Esophagus muscularis mucosa (tissue), 4 donors: ENCODE measurements around the gene XPA. TPM values are rescaled to one million over a fixed set of nuclear protein-coding genes. Genes with fewer than 3 reads are reported as not detected.

Experiments
- DNase-seq: peaks from one replicate; pipeline ENCODE4 v3.0.0-alpha.2; 2017; ENCODE audit errors: extremely low spot score
- H3K27ac ChIP-seq, 4 donors: fragments of 200-600 bp; sonication (generic); replicated peaks in 1 of 4; 1 replicate in 3 of 4; 2 replicates in 1 of 4; pipeline ENCODE4 v1.5.1; 2016 to 2019; ENCODE audit warnings: mild to moderate bottlenecking in 1 of 4
- H3K27me3 ChIP-seq, 4 donors: fragments of 200-600 bp; sonication (generic); one replicate each; pipeline versions ENCODE4 v1.5.1 to v1.6.0; 2016 to 2019
- H3K36me3 ChIP-seq, 4 donors: fragments of 200-600 bp; sonication (generic); one replicate each; pipeline ENCODE4 v1.5.1; 2016 to 2019
- H3K4me1 ChIP-seq, 4 donors: fragments of 200-600 bp; sonication (generic); one replicate each; pipeline ENCODE4 v1.5.1; 2016 to 2019
- H3K4me3 ChIP-seq, 4 donors: fragments of 200-600 bp; sonication (generic); 1 replicate in 2 of 4; 2 replicates in 2 of 4; pipeline ENCODE4 v1.5.1; 2016 to 2019; ENCODE audit warnings: mild to moderate bottlenecking in 4 of 4, moderate library complexity in 1 of 4
- H3K9me3 ChIP-seq, 4 donors: fragments of 200-600 bp; sonication (generic); 1 replicate in 3 of 4; 2 replicates in 1 of 4; pipeline ENCODE4 v1.5.1; 2016 to 2019
- EP300 ChIP-seq: sonication (generic); formaldehyde crosslinking; IDR thresholded peaks from one replicate; pipeline ENCODE4 v1.6.1; 2017; ENCODE audit warnings: antibody characterized with exemption
- POLR2A ChIP-seq: fragments of 450-650 bp; IDR thresholded peaks from one replicate; pipeline ENCODE4 v1.6.1; 2017; ENCODE audit warnings: antibody characterized with exemption, moderate library complexity, mild to moderate bottlenecking, low read depth
- POLR2AphosphoS5 ChIP-seq, 2 donors: sonication (generic); formaldehyde crosslinking; IDR thresholded peaks; one replicate each; pipeline ENCODE4 v1.6.1; 2017; ENCODE audit warnings: antibody characterized with exemption in 2 of 2
- WGBS: methylation state at CpG from one replicate; pipeline ENCODE4 v1.1.5; 2018; 5-methylcytosine and 5-hydroxymethylcytosine counted together
- intact Hi-C: fragments of 100-400 bp; cut with DNase I; formaldehyde crosslinking; loops from one replicate; pipeline ENCODE4 v1.15.1; 2023
- total RNA-seq, 4 donors: library from RNA; depleted of rRNA; stranded (reverse); fragments of >200 nt; gene quantifications; one replicate each; pipeline versions ENCODE4 v1.1.0 to v1.2.1, GENCODE V29; 2016
- TF ChIP-seq, protein P1 (sequence below), 3 experiments: fragments of 200-600 bp in 2 of 3; fragments of 450-650 bp in 1 of 3; sonication (generic) in 2 of 3; IDR thresholded peaks; one replicate each; pipeline ENCODE4 v1.5.1; 2017 to 2019; ENCODE audit warnings: antibody characterized with exemption in 3 of 3, mild to moderate bottlenecking in 2 of 3, moderate library complexity in 1 of 3

Gene XPA
- total RNA-seq, 4 donors from 2014 or later: 21.2 to 27.1 (median 22.9) TPM

DNA sequence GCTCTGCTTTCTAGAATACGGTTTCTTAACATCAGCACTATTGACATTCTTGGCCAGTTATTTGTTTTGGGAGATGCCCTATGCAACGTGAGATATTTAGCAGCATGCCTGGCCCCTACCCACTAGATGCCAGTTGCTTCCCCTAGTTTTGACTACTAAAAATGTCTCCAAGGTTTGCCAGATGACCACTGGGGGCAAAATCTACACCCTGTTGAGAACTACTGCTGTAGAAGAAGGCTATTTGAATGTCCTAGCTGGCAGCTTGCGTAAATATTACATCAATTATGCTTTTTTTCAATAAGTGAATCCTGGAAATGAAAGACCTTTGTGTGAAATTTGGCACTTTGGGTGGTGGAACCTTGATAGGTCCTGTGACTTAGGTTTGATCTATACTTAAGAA, 58.5 kb downstream of the XPA start:
- H3K4me1 ChIP-seq: peaks cover 37 to 52% (median 47%) of the 10 kb centered on the region in 4 donors
- H3K36me3 ChIP-seq: peaks cover 2 to 30% (median 14%) of the 10 kb centered on the region in 4 donors
- TF ChIP-seq, protein P1, sequence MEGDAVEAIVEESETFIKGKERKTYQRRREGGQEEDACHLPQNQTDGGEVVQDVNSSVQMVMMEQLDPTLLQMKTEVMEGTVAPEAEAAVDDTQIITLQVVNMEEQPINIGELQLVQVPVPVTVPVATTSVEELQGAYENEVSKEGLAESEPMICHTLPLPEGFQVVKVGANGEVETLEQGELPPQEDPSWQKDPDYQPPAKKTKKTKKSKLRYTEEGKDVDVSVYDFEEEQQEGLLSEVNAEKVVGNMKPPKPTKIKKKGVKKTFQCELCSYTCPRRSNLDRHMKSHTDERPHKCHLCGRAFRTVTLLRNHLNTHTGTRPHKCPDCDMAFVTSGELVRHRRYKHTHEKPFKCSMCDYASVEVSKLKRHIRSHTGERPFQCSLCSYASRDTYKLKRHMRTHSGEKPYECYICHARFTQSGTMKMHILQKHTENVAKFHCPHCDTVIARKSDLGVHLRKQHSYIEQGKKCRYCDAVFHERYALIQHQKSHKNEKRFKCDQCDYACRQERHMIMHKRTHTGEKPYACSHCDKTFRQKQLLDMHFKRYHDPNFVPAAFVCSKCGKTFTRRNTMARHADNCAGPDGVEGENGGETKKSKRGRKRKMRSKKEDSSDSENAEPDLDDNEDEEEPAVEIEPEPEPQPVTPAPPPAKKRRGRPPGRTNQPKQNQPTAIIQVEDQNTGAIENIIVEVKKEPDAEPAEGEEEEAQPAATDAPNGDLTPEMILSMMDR (IDR thresholded peaks at IDR 0.05): no peak
- no peak for TF ChIP-seq EP300
- no peak for TF ChIP-seq POLR2A
- TF ChIP-seq POLR2AphosphoS5 (IDR thresholded peaks at IDR 0.05): no peak
- H3K27me3 ChIP-seq: no peaks in the 10 kb centered on the region
- no peak for DNase-seq
- H3K4me3 ChIP-seq: no peak overlapping the region
- no peaks in the 10 kb centered on the region for H3K9me3 ChIP-seq
- H3K27ac ChIP-seq: no peak overlapping the region
- WGBS: 73% methylated on average over 3 of the region's 3 CpGs
- intact Hi-C loops: no loop called here

DNA sequence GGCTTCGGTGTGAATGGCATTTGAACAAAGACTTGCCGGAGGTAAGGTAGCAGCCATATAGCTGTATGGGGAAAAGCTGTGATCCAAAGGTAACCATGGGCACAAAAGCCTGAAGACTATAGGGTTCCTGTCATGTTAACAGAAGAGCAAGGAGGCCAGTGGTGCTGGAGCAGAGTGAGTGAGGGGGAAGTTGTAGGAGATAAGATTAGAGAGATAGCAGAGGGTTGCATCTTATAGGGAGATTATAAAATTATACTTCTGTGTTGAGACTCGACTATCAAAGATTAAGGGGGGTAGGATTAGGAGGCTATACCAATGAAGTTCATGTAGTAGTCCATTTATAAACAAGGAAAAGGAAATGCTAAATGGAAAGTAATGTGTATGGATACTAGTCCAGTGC, 60.2 kb downstream of the XPA start:
- Histone ChIP-seq H3K9me3 (no peaks in the 10 kb centered on the region), H3K27ac (no peak overlapping the region), H3K36me3 (peaks cover 0 to 12% (median 4%) of the 10 kb centered on the region in 4 donors), H3K4me3 (no peak overlapping the region), H3K4me1 (peaks cover 41 to 56% (median 52%) of the 10 kb centered on the region in 4 donors), H3K27me3 (no peaks in the 10 kb centered on the region)
- intact Hi-C loops: no loop called here
- no peak for DNase-seq
- no peak for TF ChIP-seq POLR2AphosphoS5 (IDR thresholded peaks at IDR 0.05)
- WGBS: 87% methylated on average over 3 of the region's 3 CpGs

DNA sequence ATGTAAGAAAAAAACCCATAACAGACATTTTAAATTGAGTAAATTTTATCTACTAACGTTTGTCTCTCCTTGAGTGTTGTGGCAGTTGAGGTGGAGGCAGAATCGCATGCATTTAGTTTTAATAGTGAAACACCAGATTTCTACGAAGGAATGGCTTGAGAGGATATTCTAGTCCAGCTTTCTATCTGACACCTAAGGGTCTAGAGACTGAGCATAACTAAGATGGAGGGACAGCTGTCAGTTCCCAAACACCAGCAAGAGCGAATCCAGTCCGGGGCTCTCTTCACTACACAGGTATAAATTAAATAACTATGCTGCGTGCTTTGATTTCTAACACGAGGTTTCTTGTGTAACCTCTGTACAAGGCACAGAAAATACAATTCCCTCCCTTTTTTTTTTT, 62.1 kb downstream of the XPA start:
- intact Hi-C loops: no loop called here
- H3K27ac ChIP-seq: peak overlapping the region; percentile 92 to 98 (median 96)
- no peaks in the 10 kb centered on the region for H3K9me3 ChIP-seq
- no peaks in the 10 kb centered on the region for H3K36me3 ChIP-seq
- no peak for DNase-seq
- no peaks in the 10 kb centered on the region for H3K27me3 ChIP-seq
- H3K4me1 ChIP-seq: peaks cover 47 to 68% (median 62%) of the 10 kb centered on the region in 4 donors
- TF ChIP-seq, protein P1 (IDR thresholded peaks at IDR 0.05): no peak
- TF ChIP-seq EP300 (no peak), POLR2AphosphoS5 (IDR thresholded peaks at IDR 0.05) (no peak), POLR2A (no peak)
- peak overlapping the region in 2 of 4 donors; percentile 72 to 86 for H3K4me3 ChIP-seq
- 77% methylated on average over 7 of the region's 7 CpGs for WGBS

DNA sequence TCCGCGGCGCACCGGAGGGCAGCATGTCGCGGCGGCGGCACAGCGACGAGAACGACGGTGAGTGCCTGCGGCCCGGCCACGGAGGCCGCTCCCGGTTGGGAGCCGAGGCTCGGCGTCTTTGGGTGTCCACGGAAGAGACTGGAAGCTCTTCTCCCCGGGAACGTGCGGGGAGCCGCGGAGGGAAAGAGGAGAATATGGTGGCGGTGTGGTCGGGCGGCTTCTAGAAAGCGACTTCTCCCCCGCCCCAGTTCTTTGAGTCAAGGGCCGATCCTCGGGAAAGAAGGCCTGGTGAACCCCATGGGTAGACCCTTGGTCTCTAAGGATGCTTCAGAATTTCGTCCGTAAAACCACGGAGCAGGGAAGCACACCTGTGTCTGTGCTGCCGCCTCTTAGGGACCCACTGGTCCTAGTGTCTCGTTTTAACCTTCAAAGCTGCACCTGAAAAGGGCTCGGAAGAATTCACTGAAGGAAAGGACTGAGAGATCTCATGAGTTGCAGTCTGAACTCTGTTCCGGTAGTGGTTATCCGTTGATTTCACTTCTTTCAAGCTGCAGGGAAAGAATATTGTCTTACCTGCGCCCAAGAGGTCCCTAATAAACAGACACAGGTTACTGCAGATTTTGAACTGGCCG, 63.2 kb downstream of the XPA start:
- intact Hi-C loops: no loop called here
- TF ChIP-seq, protein P1 (IDR thresholded peaks at IDR 0.05): no peak
- TF ChIP-seq POLR2A: peak; percentile 28
- whole genome bisulfite sequencing: under 1% methylated on average over 41 of the region's 43 CpGs

DNA sequence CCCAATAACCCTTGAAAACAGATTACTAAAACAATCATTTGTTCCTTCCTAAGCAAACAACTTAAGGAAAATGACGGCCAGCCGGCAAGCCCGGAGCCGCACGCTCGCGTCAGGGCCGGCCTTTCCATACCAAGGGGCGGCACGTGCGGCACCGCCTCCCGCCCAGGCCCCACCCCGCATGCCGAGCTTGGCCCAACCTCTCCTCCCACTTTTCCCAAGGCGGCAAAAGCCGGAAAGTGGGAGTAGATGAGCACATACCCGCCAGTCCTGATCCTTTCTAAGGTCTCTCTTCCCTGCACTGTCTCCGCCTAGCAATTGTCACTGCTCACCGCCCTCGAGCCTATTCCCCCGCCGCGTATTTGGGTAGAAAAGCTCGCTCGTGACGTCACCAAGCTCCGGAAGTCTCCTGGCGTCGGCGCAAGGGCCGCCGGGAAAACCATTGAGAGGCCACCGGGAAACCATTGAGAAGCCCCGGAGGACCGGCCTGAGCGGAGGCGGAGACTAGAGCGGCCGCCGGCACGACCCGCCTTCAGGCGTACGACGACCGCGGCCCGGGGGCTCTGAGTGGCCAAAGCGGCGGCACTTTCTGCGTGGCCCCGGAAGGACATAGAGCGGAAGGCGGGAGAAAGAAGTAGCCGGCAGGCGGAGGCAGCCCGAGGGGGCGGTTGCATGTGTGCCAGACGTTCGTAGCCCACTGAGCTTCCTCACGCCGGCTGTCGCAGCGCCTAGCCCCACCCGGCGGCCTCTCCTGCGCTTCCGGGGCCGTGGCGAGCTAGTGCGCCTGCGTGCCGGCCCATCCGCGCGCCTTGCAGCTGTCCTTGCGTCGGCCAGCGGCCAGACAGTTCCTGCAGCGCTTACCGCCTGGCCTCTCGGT, 63.9 kb downstream of the XPA start, which contains the start of the genes NCBP1 and TSTD2:
Gene NCBP1 (plus strand): TSS at position 837 of the 874 bp plus-strand sequence. CDS start 61 bp downstream, outside the sequence.
Gene TSTD2 (minus strand): TSS at position 384 of the 874 bp plus-strand sequence. CDS start 5,806 bp downstream, outside the sequence.
- WGBS: 0% methylated on average over 36 of the region's 83 CpGs
- Histone ChIP-seq H3K9me3 (no peaks in the 10 kb centered on the region), H3K4me1 (peaks cover 42 to 73% (median 66%) of the 10 kb centered on the region in 4 donors), H3K27me3 (no peaks in the 10 kb centered on the region), H3K4me3 (peak within 1 kb of the TSS; percentile 72 to 95 (median 88)), H3K36me3 (no peaks in the 10 kb centered on the region), H3K27ac (peak within 1 kb of the TSS; percentile 92 to 98 (median 96))
- TF ChIP-seq POLR2A (peak; percentile 68), EP300 (no peak), POLR2AphosphoS5 (IDR thresholded peaks at IDR 0.05) (peak; percentile 85 to 95)
- TF ChIP-seq, protein P1 (IDR thresholded peaks at IDR 0.05): no peak
- intact Hi-C loops: no loop called here
- peak; percentile 99 for DNase-seq

More for the DNA sequence above, 63.2 kb downstream of the XPA start:
- Histone ChIP-seq H3K9me3 (no peaks in the 10 kb centered on the region), H3K27ac (peak overlapping the region; percentile 92 to 98 (median 96)), H3K36me3 (no peaks in the 10 kb centered on the region), H3K4me3 (peak overlapping the region; percentile 72 to 95 (median 88)), H3K27me3 (no peaks in the 10 kb centered on the region), H3K4me1 (peaks cover 42 to 72% (median 65%) of the 10 kb centered on the region in 4 donors)
- DNase-seq: no peak
